Measurements from ENCODE around the gene IQCN. TPM values are rescaled to one million over a fixed set of nuclear protein-coding genes. Genes with fewer than 3 reads are reported as not detected.

Gene IQCN
- total RNA-seq, 1 donor from 2014 or later, result 4.9 TPM

GRCh38 chr19:18319591-18320135 lies 45.4 kb upstream of the IQCN start:
- peaks cover 7% of the 10 kb centered on the region for H3K36me3 ChIP-seq
- H3K4me3 ChIP-seq, result no peak overlapping the region
- DNase-seq (no peak), ATAC-seq (peak; percentile 6)
- H3K27ac ChIP-seq, result peak overlapping the region; percentile 87
- H3K27me3 ChIP-seq, result no peaks in the 10 kb centered on the region
- H3K4me1 ChIP-seq, result peaks cover 58% of the 10 kb centered on the region
- TF ChIP-seq CTCF (IDR thresholded peaks at IDR 0.05), result no peak
- H3K9me3 ChIP-seq, result no peaks in the 10 kb centered on the region
- intact Hi-C loops (cut with DNase I), result loop anchor here (5.0 kb wide), 1 partner anchor 37 kb away; the partner anchor contains the start of gene JUND

GRCh38 chr19:18317961-18318800 lies 43.9 kb upstream of the IQCN start:
- intact Hi-C loops (cut with DNase I), result no loop called here
- Histone ChIP-seq H3K9me3 (no peaks in the 10 kb centered on the region), H3K36me3 (peaks cover 20% of the 10 kb centered on the region), H3K27ac (peak overlapping the region; percentile 87), H3K27me3 (no peaks in the 10 kb centered on the region), H3K4me3 (peak overlapping the region; percentile 10), H3K4me1 (peaks cover 50% of the 10 kb centered on the region)
- no peak for TF ChIP-seq CTCF (IDR thresholded peaks at IDR 0.05)
- DNase-seq (no peak), ATAC-seq (peak; percentile 12)

GRCh38 chr19:18313398-18313797 lies 39.1 kb upstream of the IQCN start:
- intact Hi-C loops (cut with DNase I), result no loop called here
- TF ChIP-seq CTCF (IDR thresholded peaks at IDR 0.05), result no peak
- Histone ChIP-seq H3K9me3 (no peaks in the 10 kb centered on the region), H3K27ac (no peak overlapping the region), H3K4me1 (peaks cover 11% of the 10 kb centered on the region), H3K4me3 (no peak overlapping the region), H3K27me3 (no peaks in the 10 kb centered on the region), H3K36me3 (peaks cover 42% of the 10 kb centered on the region)
- ATAC-seq (no peak), DNase-seq (no peak)

- no peak for DNase-seq
Observed at GRCh38 chr19:18312092-18312534, 37.9 kb upstream of the IQCN start.

GRCh38 chr19:18311502-18312091 lies 37.3 kb upstream of the IQCN start:
- H3K4me3 ChIP-seq, result no peak overlapping the region
- peaks cover 10% of the 10 kb centered on the region for H3K4me1 ChIP-seq
- no peak for DNase-seq
- intact Hi-C loops (cut with DNase I), result no loop called here
- no peaks in the 10 kb centered on the region for H3K27me3 ChIP-seq
- no peaks in the 10 kb centered on the region for H3K9me3 ChIP-seq
- ATAC-seq, result no peak
- H3K27ac ChIP-seq, result no peak overlapping the region
- no peak for TF ChIP-seq CTCF (IDR thresholded peaks at IDR 0.05)
- peaks cover 44% of the 10 kb centered on the region for H3K36me3 ChIP-seq

More at GRCh38 chr19:18312092-18312534, 37.9 kb upstream of the IQCN start:
- ATAC-seq, result no peak
- intact Hi-C loops (cut with DNase I), result no loop called here
- peaks cover 5% of the 10 kb centered on the region for H3K4me1 ChIP-seq
- H3K4me3 ChIP-seq, result no peak overlapping the region
- no peaks in the 10 kb centered on the region for H3K27me3 ChIP-seq
- H3K36me3 ChIP-seq, result peaks cover 44% of the 10 kb centered on the region
- TF ChIP-seq CTCF (IDR thresholded peaks at IDR 0.05), result no peak
- H3K27ac ChIP-seq, result no peak overlapping the region
- H3K9me3 ChIP-seq, result no peaks in the 10 kb centered on the region

All from upper lobe of right lung (tissue), 1 donor.